Fibroblast of villous mesenchyme (primary cell): ENCODE results near the gene ARL4C. TPM values are rescaled to one million over a fixed set of nuclear protein-coding genes. Genes with fewer than 3 reads are reported as not detected.

Source experiments
- DNase-seq: peaks from one replicate; pipeline ENCODE4 v3.0.0-alpha.2; 2010; ENCODE audit warnings: low read depth
- H3K4me3 ChIP-seq: 2 replicates; pipeline ENCODE4 v1.5.1; 2011; ENCODE audit warnings: low read depth, mild to moderate bottlenecking, low read length
- total RNA-seq: library from RNA; depleted of rRNA; stranded (reverse); fragments of >200 nt; gene quantifications from 2 replicates; pipeline ENCODE4 v1.2.3, GENCODE V29; 2012
- TF ChIP-seq, protein P1 (sequence below): IDR thresholded peaks from 2 replicates; pipeline ENCODE4 v1.5.1; 2012; ENCODE audit warnings: low read depth, mild to moderate bottlenecking, low read length; ENCODE audit not compliant: insufficient read depth

ARL4C gene
- total RNA-seq, 1 donor = 16.4 TPM

- no peak overlapping the region for H3K4me3 ChIP-seq
- DNase-seq = no peak
- TF ChIP-seq, protein P1, sequence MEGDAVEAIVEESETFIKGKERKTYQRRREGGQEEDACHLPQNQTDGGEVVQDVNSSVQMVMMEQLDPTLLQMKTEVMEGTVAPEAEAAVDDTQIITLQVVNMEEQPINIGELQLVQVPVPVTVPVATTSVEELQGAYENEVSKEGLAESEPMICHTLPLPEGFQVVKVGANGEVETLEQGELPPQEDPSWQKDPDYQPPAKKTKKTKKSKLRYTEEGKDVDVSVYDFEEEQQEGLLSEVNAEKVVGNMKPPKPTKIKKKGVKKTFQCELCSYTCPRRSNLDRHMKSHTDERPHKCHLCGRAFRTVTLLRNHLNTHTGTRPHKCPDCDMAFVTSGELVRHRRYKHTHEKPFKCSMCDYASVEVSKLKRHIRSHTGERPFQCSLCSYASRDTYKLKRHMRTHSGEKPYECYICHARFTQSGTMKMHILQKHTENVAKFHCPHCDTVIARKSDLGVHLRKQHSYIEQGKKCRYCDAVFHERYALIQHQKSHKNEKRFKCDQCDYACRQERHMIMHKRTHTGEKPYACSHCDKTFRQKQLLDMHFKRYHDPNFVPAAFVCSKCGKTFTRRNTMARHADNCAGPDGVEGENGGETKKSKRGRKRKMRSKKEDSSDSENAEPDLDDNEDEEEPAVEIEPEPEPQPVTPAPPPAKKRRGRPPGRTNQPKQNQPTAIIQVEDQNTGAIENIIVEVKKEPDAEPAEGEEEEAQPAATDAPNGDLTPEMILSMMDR = no peak
These were observed 37.6 kb upstream of the ARL4C start for GRCh38 chr2:234534515-234534914.

GRCh38 chr2:234533626-234534025, 36.7 kb upstream of the ARL4C start:
- no peak overlapping the region for H3K4me3 ChIP-seq

DNA sequence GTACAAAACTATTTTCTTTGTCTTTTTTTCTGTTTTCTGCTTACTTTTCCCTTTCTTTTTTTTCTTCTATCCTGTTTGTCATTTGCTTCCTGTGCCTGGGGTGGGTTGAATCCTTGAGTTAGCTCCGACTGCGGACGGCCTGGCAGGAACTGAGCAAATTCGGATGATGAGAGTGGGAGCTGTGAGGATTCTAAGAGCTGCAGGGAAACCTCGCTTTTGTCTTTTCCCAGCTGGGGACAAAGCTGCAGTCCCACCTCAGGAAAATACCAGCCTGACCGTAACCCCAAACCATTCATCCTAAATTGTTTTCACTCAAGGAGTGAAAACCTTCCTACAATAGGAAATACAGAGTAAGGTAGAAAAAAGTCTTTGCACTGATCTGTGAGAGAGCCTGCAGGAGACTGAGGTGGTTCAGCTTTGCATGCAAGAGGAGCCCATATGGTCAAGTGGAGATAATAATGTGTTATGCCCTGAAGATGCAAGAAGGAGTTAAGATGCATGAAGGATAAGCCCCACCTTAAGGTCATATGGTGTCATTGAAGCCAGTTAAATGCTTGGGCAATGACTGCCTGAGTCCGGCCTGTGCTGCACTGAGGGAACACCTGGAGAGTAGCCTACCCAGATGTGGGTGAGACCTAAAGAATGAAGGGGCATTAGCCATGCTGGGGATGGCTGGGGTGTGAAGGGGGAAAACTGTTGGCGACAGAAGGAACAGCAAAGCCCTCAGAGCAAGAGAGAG, 31.7 kb upstream of the ARL4C start:
- TF ChIP-seq, protein P1 = no peak
- no peak overlapping the region for H3K4me3 ChIP-seq
- no peak for DNase-seq

More at GRCh38 chr2:234533626-234534025, 36.7 kb upstream of the ARL4C start:
- TF ChIP-seq, protein P1 = no peak
- DNase-seq = no peak

DNA sequence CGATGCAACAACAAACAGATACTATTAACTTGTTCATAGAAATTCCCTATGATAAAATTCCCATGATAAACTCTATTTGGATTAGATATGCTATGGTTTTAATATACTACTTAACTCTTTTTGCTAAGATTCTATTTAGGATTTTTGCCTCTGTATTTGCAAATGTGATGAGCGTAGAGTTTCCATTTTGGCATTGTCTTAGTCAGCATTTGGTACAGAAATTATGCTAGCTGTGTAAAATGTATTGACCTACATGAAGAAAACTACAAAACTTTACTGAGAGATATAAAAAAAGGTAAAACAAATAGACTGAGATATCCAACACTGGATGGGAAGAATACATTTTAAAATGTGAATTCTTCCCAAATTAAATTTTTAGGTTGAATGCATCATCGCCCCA, 29.8 kb upstream of the ARL4C start:
- DNase-seq = no peak
- TF ChIP-seq, protein P1 = no peak
- no peak overlapping the region for H3K4me3 ChIP-seq

GRCh38 chr2:234521536-234521935, 24.7 kb upstream of the ARL4C start:
- TF ChIP-seq, protein P1 = no peak
- no peak overlapping the region for H3K4me3 ChIP-seq
- DNase-seq = no peak

DNA sequence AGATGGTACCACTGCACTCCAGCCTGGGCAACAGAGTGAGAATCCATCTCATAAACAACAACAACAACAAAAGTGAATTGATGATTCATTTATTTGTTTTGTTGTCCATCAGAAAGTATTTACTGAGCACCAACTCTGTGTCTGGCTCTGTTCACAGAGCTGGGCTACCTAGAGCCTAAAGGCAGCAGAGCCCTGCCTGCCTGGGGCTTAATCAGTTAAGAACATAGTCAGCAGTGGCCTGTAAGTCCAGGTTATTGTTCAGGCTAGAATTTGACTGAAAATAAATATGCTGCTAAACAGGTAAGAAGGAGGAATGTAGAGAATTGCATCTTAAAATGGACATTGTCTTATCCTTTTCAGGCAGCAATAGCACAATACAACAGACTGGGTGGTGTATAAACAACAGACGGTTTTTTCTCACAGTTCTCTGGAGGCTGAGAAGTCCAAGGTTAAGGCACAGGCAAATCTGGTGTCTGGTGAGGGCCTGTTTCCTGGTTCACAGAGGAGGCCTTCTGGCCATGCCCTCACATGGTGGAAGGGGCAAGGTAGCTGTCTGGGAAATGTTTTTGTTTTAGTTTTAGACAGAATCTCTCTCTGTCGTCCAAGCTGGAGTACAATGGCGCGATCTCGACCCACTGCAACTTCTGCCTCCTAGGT, 22.2 kb upstream of the ARL4C start:
- no peak overlapping the region for H3K4me3 ChIP-seq
- DNase-seq = no peak
- TF ChIP-seq, protein P1 = no peak
